DMS53 (cell line): ENCODE measurements around the gene ARHGAP20.
"Not testable (repeated sequence)": the region's sequence is repeated elsewhere in the genome, so short reads cannot be mapped to it uniquely, and the experiment has no call there.

Experiments used
- DNase-seq: peaks from one replicate; lab custom pipeline; 2025; lab: John Stamatoyannopoulos, UW

The ARHGAP20 gene

GRCh38 chr11:110720431-110721275 is 8.4 kb upstream of the ARHGAP20 start:
- DNase-seq: no peak

GRCh38 chr11:110716361-110716760 is 4.1 kb upstream of the ARHGAP20 start:
- DNase-seq: no peak

GRCh38 chr11:110715541-110715940 is 3.3 kb upstream of the ARHGAP20 start:
- no peak for DNase-seq

- DNase-seq: no peak
Observed at GRCh38 chr11:110713449-110713776, 1.2 kb upstream of the ARHGAP20 start.

GRCh38 chr11:110712659-110713448 is 617 bp upstream of the ARHGAP20 start:
- peak; percentile 45 for DNase-seq

- DNase-seq: no peak
Observed at GRCh38 chr11:110711448-110711775, 825 bp downstream of the ARHGAP20 start.

- DNase-seq: peak; percentile 67
Observed at GRCh38 chr11:110710628-110711381, 1.4 kb downstream of the ARHGAP20 start.

GRCh38 chr11:110704210-110704864 is 7.9 kb downstream of the ARHGAP20 start:
- DNase-seq: no peak

GRCh38 chr11:110691926-110692325 is 20.3 kb downstream of the ARHGAP20 start:
- no peak for DNase-seq

GRCh38 chr11:110689306-110689705 is 22.9 kb downstream of the ARHGAP20 start:
- no peak for DNase-seq

GRCh38 chr11:110679323-110679975 is 32.8 kb downstream of the ARHGAP20 start:
- peak; percentile 25 for DNase-seq

- no peak for DNase-seq
Observed at GRCh38 chr11:110675548-110675947, 36.7 kb downstream of the ARHGAP20 start.

GRCh38 chr11:110665689-110666465 is 46.4 kb downstream of the ARHGAP20 start:
- DNase-seq: no peak

GRCh38 chr11:110655967-110656366 is 56.3 kb downstream of the ARHGAP20 start:
- DNase-seq: no peak

- DNase-seq: no peak
Observed at GRCh38 chr11:110654456-110654855, 57.8 kb downstream of the ARHGAP20 start.

GRCh38 chr11:110645253-110645652 is 67.0 kb downstream of the ARHGAP20 start:
- DNase-seq: no peak

GRCh38 chr11:110634370-110634769 is 77.9 kb downstream of the ARHGAP20 start:
- no peak for DNase-seq

GRCh38 chr11:110631551-110631950 is 80.7 kb downstream of the ARHGAP20 start:
- DNase-seq: no peak

GRCh38 chr11:110629594-110629993 is 82.6 kb downstream of the ARHGAP20 start:
- no peak for DNase-seq

- no peak for DNase-seq
Observed at GRCh38 chr11:110621826-110622225, 90.4 kb downstream of the ARHGAP20 start.

GRCh38 chr11:110619366-110619765 is 92.9 kb downstream of the ARHGAP20 start:
- not testable (repeated sequence) for DNase-seq
